Dendritic cell treated with granulocyte-macrophage colony-stimulating factor and Interleukin-4, amounts not matched to agents 40 ng/mL and 50 ng/mL, for 4 days (primary cell): Measurements from ENCODE around the gene GRK3.
"Not testable (repeated sequence)": the region's sequence is repeated elsewhere in the genome, so short reads cannot be mapped to it uniquely, and the experiment has no call there.

Experiments used
- H3K27ac Mint-ChIP-seq: one replicate; pipeline ENCODE4 v1.8.0; 2022; ENCODE audit warnings: mild to moderate bottlenecking, mixed read lengths
- H3K27me3 Mint-ChIP-seq: one replicate; pipeline ENCODE4 v1.8.0; 2022; ENCODE audit warnings: mild to moderate bottlenecking, mixed read lengths
- H3K36me3 Mint-ChIP-seq: one replicate; pipeline ENCODE4 v1.8.0; 2022; ENCODE audit warnings: low read depth, mixed read lengths
- H3K4me1 Mint-ChIP-seq: one replicate; pipeline ENCODE4 v1.8.0; 2022; ENCODE audit warnings: low read depth, mixed read lengths
- H3K4me3 Mint-ChIP-seq: one replicate; pipeline ENCODE4 v1.8.0; 2022; ENCODE audit warnings: mild to moderate bottlenecking, moderate library complexity, mixed read lengths
- H3K9me3 Mint-ChIP-seq: one replicate; pipeline ENCODE4 v1.8.0; 2022; ENCODE audit warnings: mixed read lengths
- intact Hi-C: fragments of 100-400 bp; cut with micrococcal nuclease; formaldehyde crosslinking; loops from one replicate; pipeline ENCODE4 v1.15.0; 2022

The GRK3 gene

GRCh38 chr22:25605146-25605545 is 40.7 kb downstream of the GRK3 start:
- peaks cover 39% of the 10 kb centered on the region for H3K4me1 Mint-ChIP-seq
- H3K27ac Mint-ChIP-seq, H3K9me3 Mint-ChIP-seq, intact Hi-C loops, H3K27me3 Mint-ChIP-seq, H3K4me3 Mint-ChIP-seq: not testable (repeated sequence)
- H3K36me3 Mint-ChIP-seq, result peaks cover 52% of the 10 kb centered on the region

- H3K4me3 Mint-ChIP-seq, H3K9me3 Mint-ChIP-seq, H3K27ac Mint-ChIP-seq, H3K27me3 Mint-ChIP-seq, intact Hi-C loops: not testable (repeated sequence)
- peaks cover 53% of the 10 kb centered on the region for H3K36me3 Mint-ChIP-seq
- peaks cover 36% of the 10 kb centered on the region for H3K4me1 Mint-ChIP-seq
These were observed 41.1 kb downstream of the GRK3 start for GRCh38 chr22:25605565-25605964.

- H3K4me3 Mint-ChIP-seq, H3K9me3 Mint-ChIP-seq, H3K27me3 Mint-ChIP-seq, H3K27ac Mint-ChIP-seq, intact Hi-C loops: not testable (repeated sequence)
- H3K4me1 Mint-ChIP-seq, result peaks cover 25% of the 10 kb centered on the region
- peaks cover 62% of the 10 kb centered on the region for H3K36me3 Mint-ChIP-seq
These were observed 46.8 kb downstream of the GRK3 start for GRCh38 chr22:25611284-25611683.

GRCh38 chr22:25613131-25613530 is 48.7 kb downstream of the GRK3 start:
- not testable (repeated sequence) for H3K9me3 Mint-ChIP-seq, H3K4me3 Mint-ChIP-seq

GRCh38 chr22:25613558-25613957 is 49.1 kb downstream of the GRK3 start:
- H3K4me3 Mint-ChIP-seq, intact Hi-C loops: not testable (repeated sequence)
- H3K4me1 Mint-ChIP-seq, result peaks cover 23% of the 10 kb centered on the region

More at GRCh38 chr22:25613131-25613530, 48.7 kb downstream of the GRK3 start:
- peaks cover 20% of the 10 kb centered on the region for H3K4me1 Mint-ChIP-seq
- H3K27ac Mint-ChIP-seq, H3K27me3 Mint-ChIP-seq, intact Hi-C loops: not testable (repeated sequence)
- H3K36me3 Mint-ChIP-seq, result peaks cover 64% of the 10 kb centered on the region

GRCh38 chr22:25614791-25615190 is 50.3 kb downstream of the GRK3 start:
- H3K4me3 Mint-ChIP-seq, intact Hi-C loops, H3K27ac Mint-ChIP-seq, H3K27me3 Mint-ChIP-seq, H3K9me3 Mint-ChIP-seq: not testable (repeated sequence)
- H3K36me3 Mint-ChIP-seq, result peaks cover 80% of the 10 kb centered on the region
- H3K4me1 Mint-ChIP-seq, result peaks cover 25% of the 10 kb centered on the region

More at GRCh38 chr22:25613558-25613957, 49.1 kb downstream of the GRK3 start:
- peaks cover 68% of the 10 kb centered on the region for H3K36me3 Mint-ChIP-seq
- not testable (repeated sequence) for H3K9me3 Mint-ChIP-seq, H3K27me3 Mint-ChIP-seq, H3K27ac Mint-ChIP-seq

- H3K36me3 Mint-ChIP-seq, result peaks cover 73% of the 10 kb centered on the region
- intact Hi-C loops, result loop anchor here (10.0 kb wide), 1 partner anchor 77 kb away; no protein-coding TSS in a partner anchor
- H3K4me1 Mint-ChIP-seq, result peaks cover 29% of the 10 kb centered on the region
- no peaks in the 10 kb centered on the region for H3K9me3 Mint-ChIP-seq
- no peak overlapping the region for H3K4me3 Mint-ChIP-seq
- H3K27ac Mint-ChIP-seq, result no peak overlapping the region
- H3K27me3 Mint-ChIP-seq, result no peaks in the 10 kb centered on the region
These were observed 57.5 kb downstream of the GRK3 start for GRCh38 chr22:25621986-25622385.

GRCh38 chr22:25623310-25623734 is 58.8 kb downstream of the GRK3 start:
- intact Hi-C loops, result loop anchor here (10.0 kb wide), 1 partner anchor 79 kb away; no protein-coding TSS in a partner anchor
- H3K4me3 Mint-ChIP-seq, result no peak overlapping the region
- H3K4me1 Mint-ChIP-seq, result peaks cover 28% of the 10 kb centered on the region
- peaks cover 64% of the 10 kb centered on the region for H3K36me3 Mint-ChIP-seq
- H3K9me3 Mint-ChIP-seq, result no peaks in the 10 kb centered on the region
- no peak overlapping the region for H3K27ac Mint-ChIP-seq
- no peaks in the 10 kb centered on the region for H3K27me3 Mint-ChIP-seq

- H3K4me1 Mint-ChIP-seq, result peaks cover 24% of the 10 kb centered on the region
- no peak overlapping the region for H3K27ac Mint-ChIP-seq
- no peaks in the 10 kb centered on the region for H3K27me3 Mint-ChIP-seq
- H3K36me3 Mint-ChIP-seq, result peaks cover 59% of the 10 kb centered on the region
- intact Hi-C loops, result loop anchor here (10.0 kb wide), 1 partner anchor 79 kb away; no protein-coding TSS in a partner anchor
- no peak overlapping the region for H3K4me3 Mint-ChIP-seq
- no peaks in the 10 kb centered on the region for H3K9me3 Mint-ChIP-seq
These were observed 59.4 kb downstream of the GRK3 start for GRCh38 chr22:25623851-25624250.

- intact Hi-C loops, result loop anchor here (10.0 kb wide), 1 partner anchor 80 kb away; no protein-coding TSS in a partner anchor
- Mint-ChIP-seq H3K27me3 (no peaks in the 10 kb centered on the region), H3K9me3 (no peaks in the 10 kb centered on the region), H3K4me3 (no peak overlapping the region), H3K4me1 (peaks cover 24% of the 10 kb centered on the region), H3K27ac (no peak overlapping the region), H3K36me3 (peaks cover 53% of the 10 kb centered on the region)
These were observed 60.0 kb downstream of the GRK3 start for GRCh38 chr22:25624476-25624875.

GRCh38 chr22:25625747-25626623 is 61.5 kb downstream of the GRK3 start:
- H3K9me3 Mint-ChIP-seq, H3K27me3 Mint-ChIP-seq, H3K27ac Mint-ChIP-seq, H3K4me3 Mint-ChIP-seq: not testable (repeated sequence)
- intact Hi-C loops, result loop anchor here (10.0 kb wide), 1 partner anchor 81 kb away; no protein-coding TSS in a partner anchor
- Mint-ChIP-seq H3K36me3 (peaks cover 40% of the 10 kb centered on the region), H3K4me1 (peaks cover 25% of the 10 kb centered on the region)

GRCh38 chr22:25626624-25626990 is 62.1 kb downstream of the GRK3 start:
- no peak overlapping the region for H3K4me3 Mint-ChIP-seq
- peaks cover 30% of the 10 kb centered on the region for H3K4me1 Mint-ChIP-seq
- H3K27me3 Mint-ChIP-seq, result no peaks in the 10 kb centered on the region
- intact Hi-C loops, result loop anchor here (10.0 kb wide), 1 partner anchor 82 kb away; no protein-coding TSS in a partner anchor
- peaks cover 40% of the 10 kb centered on the region for H3K36me3 Mint-ChIP-seq
- no peaks in the 10 kb centered on the region for H3K9me3 Mint-ChIP-seq
- no peak overlapping the region for H3K27ac Mint-ChIP-seq

- intact Hi-C loops, result loop anchor here (10.0 kb wide), 1 partner anchor 83 kb away; no protein-coding TSS in a partner anchor
- H3K27me3 Mint-ChIP-seq, result no peaks in the 10 kb centered on the region
- no peak overlapping the region for H3K4me3 Mint-ChIP-seq
- no peaks in the 10 kb centered on the region for H3K9me3 Mint-ChIP-seq
- H3K36me3 Mint-ChIP-seq, result peaks cover 35% of the 10 kb centered on the region
- H3K27ac Mint-ChIP-seq, result no peak overlapping the region
- peaks cover 27% of the 10 kb centered on the region for H3K4me1 Mint-ChIP-seq
These were observed 62.9 kb downstream of the GRK3 start for GRCh38 chr22:25627271-25627852.

GRCh38 chr22:25628494-25628893 is 64.0 kb downstream of the GRK3 start:
- H3K9me3 Mint-ChIP-seq, result no peaks in the 10 kb centered on the region
- no peak overlapping the region for H3K27ac Mint-ChIP-seq
- peaks cover 24% of the 10 kb centered on the region for H3K36me3 Mint-ChIP-seq
- intact Hi-C loops, result loop anchor here (10.0 kb wide), 1 partner anchor 84 kb away; no protein-coding TSS in a partner anchor
- H3K4me1 Mint-ChIP-seq, result peaks cover 20% of the 10 kb centered on the region
- no peak overlapping the region for H3K4me3 Mint-ChIP-seq
- no peaks in the 10 kb centered on the region for H3K27me3 Mint-ChIP-seq
